SK-N-SH (cell line): ENCODE measurements around the gene ZDHHC14.

ENCODE experiments used
- CTCF ChIP-seq: fragments of 200-600 bp; sonication (generic); IDR thresholded peaks from 2 replicates; pipeline ENCODE4 v1.6.1; 2017; ENCODE audit warnings: antibody characterized with exemption, mild to moderate bottlenecking, moderate library complexity
- JUND ChIP-seq: IDR thresholded peaks from 2 replicates; pipeline ENCODE4 v1.4.0; 2012
- POLR2AphosphoS5 ChIP-seq: IDR thresholded peaks from 2 replicates; pipeline ENCODE4 v1.6.1; 2012; ENCODE audit warnings: low read depth, low read length
- SIN3A ChIP-seq: IDR thresholded peaks from 2 replicates; pipeline ENCODE4 v1.6.1; 2012; ENCODE audit warnings: low read depth, mild to moderate bottlenecking, low read length, moderate library complexity, borderline replicate concordance

GRCh38 chr6:157466342-157466648, 85.3 kb downstream of the ZDHHC14 start:
- TF ChIP-seq JUND (no peak), CTCF (no peak), SIN3A (no peak), POLR2AphosphoS5 (no peak)
